Endodermal cell (in vitro differentiated cells): ENCODE results near the gene PCBP4. TPM values are rescaled to one million over a fixed set of nuclear protein-coding genes. Genes with fewer than 3 reads are reported as not detected.

ENCODE experiments used
- DNase-seq: peaks from one replicate; pipeline ENCODE4 v3.0.0-alpha.2; 2017
- H3K27ac ChIP-seq: 2 replicates; pipeline ENCODE4 v1.5.1; 2013; ENCODE audit warnings: mild to moderate bottlenecking, low read depth, low read length, moderate library complexity
- H3K27me3 ChIP-seq: 2 replicates; pipeline ENCODE4 v1.6.1; 2013; ENCODE audit warnings: mild to moderate bottlenecking, low read length, moderate library complexity; ENCODE audit not compliant: insufficient read depth, control insufficient read depth, poor library complexity, severe bottlenecking
- H3K36me3 ChIP-seq: 2 replicates; pipeline ENCODE4 v1.7.0; 2013; ENCODE audit warnings: mild to moderate bottlenecking, low read length, moderate library complexity; ENCODE audit not compliant: control insufficient read depth, insufficient read depth
- H3K4me1 ChIP-seq: one replicate; pipeline ENCODE4 v1.7.0; 2013; ENCODE audit warnings: low read length; ENCODE audit not compliant: control insufficient read depth, insufficient read depth
- H3K4me3 ChIP-seq: 2 replicates; pipeline ENCODE4 v1.5.1; 2013; ENCODE audit warnings: mild to moderate bottlenecking, low read length, moderate library complexity
- H3K9ac ChIP-seq: 2 replicates; pipeline ENCODE4 v1.6.1; 2013; ENCODE audit warnings: mild to moderate bottlenecking, low read length, moderate library complexity; ENCODE audit not compliant: poor library complexity, severe bottlenecking; ENCODE audit errors: extremely low read depth
- H3K9me3 ChIP-seq: 2 replicates; pipeline ENCODE4 v1.6.1; 2013; ENCODE audit warnings: mild to moderate bottlenecking, low read length, moderate library complexity; ENCODE audit not compliant: control insufficient read depth
- H3K27ac Mint-ChIP-seq: 2 replicates; pipeline ENCODE4 v1.8.0; 2020; ENCODE audit warnings: mixed read lengths
- H3K27me3 Mint-ChIP-seq: 2 replicates; pipeline ENCODE4 v1.8.0; 2021; ENCODE audit warnings: mild to moderate bottlenecking, mixed read lengths; ENCODE audit not compliant: insufficient read depth
- H3K36me3 Mint-ChIP-seq: 2 replicates; pipeline ENCODE4 v1.8.0; 2020; ENCODE audit warnings: low read depth, mixed read lengths
- H3K4me1 Mint-ChIP-seq: 2 replicates; pipeline ENCODE4 v1.8.0; 2020; ENCODE audit warnings: mixed read lengths
- H3K4me3 Mint-ChIP-seq: 2 replicates; pipeline ENCODE4 v1.8.0; 2020; ENCODE audit warnings: mild to moderate bottlenecking, moderate library complexity, mixed read lengths
- H3K9me3 Mint-ChIP-seq: 2 replicates; pipeline ENCODE4 v1.8.0; 2020; ENCODE audit warnings: mild to moderate bottlenecking, mixed read lengths
- CTCF ChIP-seq: fragments of 200-600 bp; sonication (generic); conservative IDR thresholded peaks from 2 replicates; pipeline ENCODE4 v1.5.0; 2021; ENCODE audit warnings: antibody characterized with exemption, mild to moderate bottlenecking
- WGBS, 2 experiments: methylation state at CpG; one replicate each; pipeline versions ENCODE4 v1.1.5 to v1.1.7; 2013; ENCODE audit warnings: missing lambda C conversion rate in 2 of 2, mixed read lengths in 1 of 2; ENCODE audit not compliant: insufficient coverage in 1 of 2, insufficient read length in 1 of 2; 5-methylcytosine and 5-hydroxymethylcytosine counted together
- total RNA-seq, 2 donors: library from RNA; stranded (reverse); fragmentation: NEBNext Ultra II Directional in 1 of 2; extraction: Animal tissue kit (Norgen Biotek cat#: 25700) in 1 of 2; gene quantifications; 2 replicates in 1 of 2; 3 replicates in 1 of 2; pipeline ENCODE4 v1.2.1, GENCODE V29; 2021

The PCBP4 gene
- total RNA-seq, 2 donors from 2014 or later, result 54.1 to 68.1 TPM

- Histone ChIP-seq H3K4me3 (peak within 1 kb of the TSS; percentile 99), H3K4me1 (peaks cover 6% of the 10 kb centered on the region), H3K9me3 (no peaks in the 10 kb centered on the region), H3K27ac (peak within 1 kb of the TSS; percentile 55), H3K36me3 (peaks cover 26% of the 10 kb centered on the region), H3K9ac (peak within 1 kb of the TSS; percentile 68), H3K27me3 (no peaks in the 10 kb centered on the region)
- Mint-ChIP-seq H3K9me3 (no peaks in the 10 kb centered on the region), H3K4me3 (peak within 1 kb of the TSS; percentile 84), H3K27me3 (peaks cover 2% of the 10 kb centered on the region), H3K27ac (peak within 1 kb of the TSS; percentile 73), H3K36me3 (peaks cover 32% of the 10 kb centered on the region), H3K4me1 (peaks cover 33% of the 10 kb centered on the region)
- DNase-seq, result peak; percentile 100
- 7 to 16% methylated on average over 31 to 67 of the region's 67 CpGs for WGBS, 2 experiments
- peak; percentile 100 for TF ChIP-seq CTCF
Measured at GRCh38 chr3:51941798-51942602, 25.3 kb downstream of the PCBP4 start, which contains the start of the genes PARP3 and RRP9. PARP3 (plus strand) TSS chr3:51942363; CDS start chr3:51943356, 993 bp downstream. RRP9 (minus strand) TSS chr3:51941904; CDS start chr3:51941867, 37 bp downstream.

DNA sequence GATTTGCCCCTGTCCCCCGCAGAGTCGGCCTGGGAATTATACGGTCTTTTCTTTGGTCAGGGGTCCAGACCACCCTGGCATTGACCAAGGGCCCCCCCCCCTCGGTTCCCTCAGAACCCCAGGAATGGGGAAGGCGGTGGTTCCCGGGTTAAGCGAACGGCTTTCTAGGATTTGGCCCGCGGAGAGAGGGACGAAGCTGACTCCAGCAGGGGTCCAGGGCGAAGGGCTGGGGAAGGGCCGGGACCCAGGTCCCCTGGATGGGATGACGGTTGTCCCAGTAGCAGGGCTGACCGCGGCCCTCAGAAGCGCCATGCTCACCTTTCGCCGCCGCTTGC is 25.8 kb downstream of the PCBP4 start:
- Histone ChIP-seq H3K4me3 (peak overlapping the region; percentile 99), H3K4me1 (peaks cover 6% of the 10 kb centered on the region), H3K9me3 (no peaks in the 10 kb centered on the region), H3K27ac (peak overlapping the region; percentile 55), H3K36me3 (peaks cover 32% of the 10 kb centered on the region), H3K27me3 (no peaks in the 10 kb centered on the region), H3K9ac (peak overlapping the region; percentile 68)
- no peak for TF ChIP-seq CTCF
- peak overlapping the region; percentile 73 for H3K27ac Mint-ChIP-seq
- H3K4me3 Mint-ChIP-seq, result peak overlapping the region; percentile 84
- H3K4me1 Mint-ChIP-seq, result peaks cover 33% of the 10 kb centered on the region
- peaks cover 2% of the 10 kb centered on the region for H3K27me3 Mint-ChIP-seq
- H3K9me3 Mint-ChIP-seq, result no peaks in the 10 kb centered on the region
- peaks cover 38% of the 10 kb centered on the region for H3K36me3 Mint-ChIP-seq
- 0 to 6% methylated on average over 7 to 20 of the region's 20 CpGs for WGBS, 2 experiments
- no peak for DNase-seq

DNA sequence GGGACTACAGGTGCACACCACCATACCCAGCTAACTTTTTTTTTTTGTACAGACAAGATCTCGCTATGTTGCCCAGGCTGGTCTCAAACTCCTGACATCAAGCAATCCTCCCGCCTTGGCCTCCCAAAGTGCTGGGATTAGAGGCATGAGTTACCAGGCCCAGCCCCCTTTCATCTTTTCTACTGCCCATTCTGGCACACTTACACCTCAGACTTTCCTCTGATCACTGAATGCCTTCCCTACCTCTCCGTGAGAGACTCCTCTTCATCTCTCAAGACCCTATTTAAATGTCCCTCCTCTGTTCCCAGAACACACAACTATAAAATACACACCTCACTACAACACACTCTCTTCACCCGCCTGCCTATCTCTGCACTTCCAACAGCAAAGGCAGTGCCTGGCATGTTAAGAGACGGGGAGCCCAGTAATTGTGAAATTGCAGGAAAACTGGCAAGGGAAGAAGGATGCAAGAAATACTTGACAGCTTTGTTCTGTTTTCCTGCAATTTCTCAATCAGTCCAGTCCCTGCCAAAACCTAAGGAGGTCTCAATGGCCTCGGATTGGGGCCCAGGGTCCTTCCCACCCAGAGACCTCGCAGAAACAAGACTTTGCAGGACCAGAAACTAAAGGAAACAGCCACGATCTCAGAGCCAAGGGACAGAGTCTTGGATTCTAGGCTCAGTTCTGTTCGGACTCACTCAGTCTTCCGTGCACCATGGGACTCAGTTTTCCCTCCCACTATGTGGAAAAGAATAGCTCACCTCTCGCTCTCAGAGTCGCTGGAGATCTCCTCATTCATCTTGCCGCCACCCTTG is 26.4 kb downstream of the PCBP4 start:
- H3K27ac Mint-ChIP-seq, result peak overlapping the region; percentile 73
- Histone ChIP-seq H3K36me3 (peaks cover 38% of the 10 kb centered on the region), H3K9ac (peak overlapping the region; percentile 68), H3K9me3 (no peaks in the 10 kb centered on the region), H3K27ac (no peak overlapping the region), H3K4me3 (peak overlapping the region; percentile 99), H3K27me3 (no peaks in the 10 kb centered on the region), H3K4me1 (peaks cover 6% of the 10 kb centered on the region)
- peaks cover 42% of the 10 kb centered on the region for H3K36me3 Mint-ChIP-seq
- peaks cover 2% of the 10 kb centered on the region for H3K27me3 Mint-ChIP-seq
- no peaks in the 10 kb centered on the region for H3K9me3 Mint-ChIP-seq
- WGBS, 2 experiments, result 30% methylated on average over 12 to 13 of the region's 13 CpGs
- DNase-seq, result no peak
- TF ChIP-seq CTCF, result no peak
- peak overlapping the region; percentile 84 for H3K4me3 Mint-ChIP-seq
- H3K4me1 Mint-ChIP-seq, result peaks cover 33% of the 10 kb centered on the region
